A549 treated with CORT108297 at 1 μM for 4 hours (cell line): ENCODE data around the gene NABP2. TPM values are rescaled to one million over a fixed set of nuclear protein-coding genes. Genes with fewer than 3 reads are reported as not detected.

Experiments
- total RNA-seq: library from RNA; stranded (reverse); fragments of 200-300 nt; extraction: Qiagen RNA extraction; gene quantifications from 5 replicates; pipeline ENCODE4 v1.2.3, GENCODE V29; 2022

The NABP2 gene
- total RNA-seq: 55.2 to 63.7 TPM (median 60.3 TPM) in 5 replicates

GRCh38 chr12:56224102-56224701 lies at the start of gene NABP2:
Gene NABP2 (plus strand): TSS chr12:56224342. CDS start chr12:56224857, 515 bp downstream.

GRCh38 chr12:56189099-56189917 lies 34.8 kb upstream of the NABP2 start, which contains the start of gene SMARCC2:
Gene SMARCC2 (minus strand): TSS chr12:56189483. CDS start chr12:56189461, 22 bp downstream.

GRCh38 chr12:56221757-56222530 lies 2.2 kb upstream of the NABP2 start, which contains the start of gene RNF41:
Gene RNF41 (minus strand): TSS chr12:56221922. CDS start chr12:56214047, 7,875 bp downstream.

GRCh38 chr12:56229916-56230431 lies 5.8 kb downstream of the NABP2 start, which contains the start of gene SLC39A5:
Gene SLC39A5 (plus strand): TSS chr12:56230051. CDS start chr12:56231275, 1,224 bp downstream.

GRCh38 chr12:56258068-56258819 lies 34.1 kb downstream of the NABP2 start, which contains the start of gene ANKRD52:
Gene ANKRD52 (minus strand): TSS chr12:56258384. CDS start chr12:56258269, 115 bp downstream.

GRCh38 chr12:56266693-56267442 lies 42.7 kb downstream of the NABP2 start, which contains the start of gene COQ10A:
Gene COQ10A (plus strand): TSS chr12:56266942. CDS start chr12:56267119, 177 bp downstream.

Other genes with a start within 250 kb of the NABP2 start
- 7.9 to 10.5 TPM (median 9.1 TPM) in 5 replicates for gene SUOX, start 227.1 kb upstream of the NABP2 start, total RNA-seq
- 1.9 to 3.6 TPM (median 2.2 TPM) in 5 replicates for gene IKZF4, start 203.3 kb upstream of the NABP2 start, total RNA-seq
- 654 to 868 TPM (median 725 TPM) in 5 replicates for gene RPS26, start 182.4 kb upstream of the NABP2 start, total RNA-seq
- gene ERBB3, start 144.2 kb upstream of the NABP2 start, total RNA-seq: 1.0 to 1.8 TPM (median 1.6 TPM) in 5 replicates
- 281 to 362 TPM (median 303 TPM) in 5 replicates for gene PA2G4, start 119.8 kb upstream of the NABP2 start, total RNA-seq
- gene RPL41, start 107.7 kb upstream of the NABP2 start, total RNA-seq: 4,645 to 5,946 TPM (median 5,878 TPM) in 5 replicates
- gene ZC3H10, start 106.1 kb upstream of the NABP2 start, total RNA-seq: 2.2 to 3.5 TPM (median 3.0 TPM) in 5 replicates
- gene ESYT1, start 96.1 kb upstream of the NABP2 start, total RNA-seq: 61.9 to 73.2 TPM (median 68.2 TPM) in 5 replicates
- 70.7 to 88.4 TPM (median 84.6 TPM) in 5 replicates for gene MYL6B, start 71.8 kb upstream of the NABP2 start, total RNA-seq
- gene MYL6, start 66.0 kb upstream of the NABP2 start, total RNA-seq: 2,099 to 2,877 TPM (median 2,163 TPM) in 5 replicates
- gene SMARCC2, start 34.9 kb upstream of the NABP2 start, total RNA-seq: 29.0 to 40.5 TPM (median 39.1 TPM) in 5 replicates
- gene RNF41, start 2.4 kb upstream of the NABP2 start, total RNA-seq: 19.2 to 26.8 TPM (median 25.5 TPM) in 5 replicates
- 0.09 TPM in 2 of 5 replicates, not detected in the others for gene SLC39A5, start 5.7 kb downstream of the NABP2 start, total RNA-seq
- 36.1 to 51.0 TPM (median 50.0 TPM) in 5 replicates for gene ANKRD52, start 34.0 kb downstream of the NABP2 start, total RNA-seq
- gene COQ10A, start 42.6 kb downstream of the NABP2 start, total RNA-seq: 16.9 to 19.6 TPM (median 18.6 TPM) in 5 replicates
- gene CS, start 76.0 kb downstream of the NABP2 start, total RNA-seq: 143 to 171 TPM (median 150 TPM) in 5 replicates
- 120 to 150 TPM (median 144 TPM) in 5 replicates for gene CNPY2, start 91.6 kb downstream of the NABP2 start, total RNA-seq
- 16.2 to 19.1 TPM (median 17.9 TPM) in 5 replicates for gene PAN2, start 109.7 kb downstream of the NABP2 start, total RNA-seq
- 0.35 to 1.0 TPM (median 0.57 TPM) in 5 replicates for gene IL23A, start 114.5 kb downstream of the NABP2 start, total RNA-seq
- gene STAT2, start 135.8 kb downstream of the NABP2 start, total RNA-seq: 11.8 to 15.2 TPM (median 12.7 TPM) in 5 replicates
- not detected in 5 replicates for gene APOF, start 138.5 kb downstream of the NABP2 start, total RNA-seq
- gene TIMELESS, start 225.1 kb downstream of the NABP2 start, total RNA-seq: 33.5 to 41.0 TPM (median 36.6 TPM) in 5 replicates
- gene MIP, start 230.3 kb downstream of the NABP2 start, total RNA-seq: 0.12 TPM in 1 of 5 replicates, not detected in the others
- gene SPRYD4, start 244.2 kb downstream of the NABP2 start, total RNA-seq: 1.8 to 2.1 TPM (median 2.0 TPM) in 5 replicates